Epithelial cell of prostate (primary cell): Measurements from ENCODE around the gene CUL1.
"Not testable (repeated sequence)": the region's sequence is repeated elsewhere in the genome, so short reads cannot be mapped to it uniquely, and the experiment has no call there.

Source experiments
- DNase-seq: peaks from one replicate; pipeline ENCODE4 v3.0.0-alpha.2; 2011; ENCODE audit warnings: low read depth, low spot score
- H3K27ac ChIP-seq: fragments of 450-650 bp; 2 replicates; pipeline ENCODE4 v1.5.1; 2017; ENCODE audit warnings: mild to moderate bottlenecking

Gene CUL1

DNA sequence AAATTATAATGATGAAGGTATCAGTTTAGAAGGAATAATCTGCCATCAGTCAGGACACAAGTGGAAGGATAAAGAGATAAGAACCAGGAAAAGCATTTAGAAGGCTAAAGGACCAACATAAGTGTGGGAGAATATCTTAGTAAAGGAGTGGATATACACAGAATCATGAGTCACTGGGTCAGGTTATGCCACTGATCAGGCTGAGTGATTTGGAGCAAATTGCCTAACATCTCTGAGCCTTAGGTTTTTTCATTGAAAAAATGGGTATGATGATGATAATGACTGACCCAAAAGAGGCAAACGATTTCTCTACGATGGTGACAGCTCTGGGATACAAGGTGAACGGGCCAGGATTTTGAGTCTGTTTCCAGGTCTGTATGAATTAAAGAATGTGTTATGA is 2.8 kb upstream of the CUL1 start:
- H3K27ac ChIP-seq: no peak overlapping the region
- DNase-seq: no peak

DNA sequence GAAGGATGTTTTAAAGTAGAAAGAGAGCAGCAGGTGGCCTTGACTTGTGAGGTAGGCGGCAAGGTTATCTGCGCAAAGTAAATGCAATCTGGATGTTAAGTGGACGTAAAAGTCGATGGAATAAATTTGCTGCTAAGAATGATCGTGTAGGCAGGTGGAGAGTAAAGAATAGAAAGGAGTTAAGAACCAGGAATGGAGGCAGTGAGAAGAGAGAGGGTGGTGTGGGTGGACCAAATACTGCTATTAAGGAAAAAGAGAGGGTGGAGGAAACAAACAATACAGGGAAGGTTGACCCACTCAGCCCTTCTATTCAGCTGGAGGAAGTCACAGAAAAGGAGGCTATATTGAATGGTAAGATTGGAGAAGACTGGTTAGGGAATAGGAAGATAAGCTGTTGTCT is 1.9 kb upstream of the CUL1 start:
- no peak for DNase-seq
- no peak overlapping the region for H3K27ac ChIP-seq

DNA sequence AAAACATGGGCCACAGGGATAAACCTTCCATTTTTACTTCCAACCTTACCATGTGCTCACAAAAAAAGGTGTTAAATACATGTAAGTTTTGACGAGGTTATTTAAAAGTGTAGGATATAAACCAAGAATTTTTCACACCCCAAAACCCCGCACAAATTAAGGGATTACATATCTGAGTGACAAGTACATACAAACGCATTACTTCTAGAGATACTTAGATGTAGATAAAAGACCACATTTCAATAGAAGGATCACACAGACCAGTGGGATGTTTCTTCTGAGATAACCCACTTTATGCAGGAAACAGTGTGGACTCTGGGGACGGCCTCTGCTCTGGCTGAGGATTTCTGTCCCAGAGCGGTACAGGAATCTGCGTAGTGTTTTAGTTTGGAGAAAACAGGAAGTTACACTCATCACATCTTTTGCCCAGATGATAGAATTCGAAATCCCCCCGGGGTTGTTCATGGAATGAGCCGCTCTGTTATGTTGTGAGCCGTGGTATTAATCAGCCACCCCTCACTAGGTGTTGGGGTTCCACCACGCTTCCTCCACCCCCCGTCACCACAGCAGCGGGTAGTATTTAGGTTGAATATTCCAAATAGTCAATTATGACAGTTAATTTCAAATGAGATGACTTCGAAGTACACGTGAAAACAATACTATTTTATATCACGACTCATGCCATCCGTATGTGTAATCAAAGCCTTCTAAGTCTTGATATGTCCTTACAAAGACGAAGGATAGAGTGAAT is 1.3 kb upstream of the CUL1 start:
- H3K27ac ChIP-seq: peak overlapping the region; percentile 91
- no peak for DNase-seq

DNA sequence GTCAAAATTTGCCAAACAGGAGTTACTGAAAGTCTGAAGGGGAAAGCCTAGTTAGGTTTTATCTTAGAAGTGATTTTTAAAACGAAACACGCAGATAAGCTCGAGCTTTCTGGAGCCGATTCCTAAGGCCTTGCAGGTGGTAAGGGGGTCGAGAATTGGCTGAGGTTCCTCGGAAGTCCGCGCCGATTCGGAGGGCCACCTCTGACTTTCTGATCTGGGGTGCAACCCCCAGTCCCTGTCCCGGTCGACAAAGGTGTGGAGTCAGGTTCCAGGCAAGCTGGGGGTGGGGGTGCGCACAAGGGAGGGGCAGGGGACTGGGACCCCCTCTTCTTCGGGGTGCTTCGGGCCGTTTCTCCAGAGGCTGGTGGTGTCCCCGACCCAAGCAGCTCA is 701 bp upstream of the CUL1 start:
- peak overlapping the region; percentile 91 for H3K27ac ChIP-seq
- no peak for DNase-seq

DNA sequence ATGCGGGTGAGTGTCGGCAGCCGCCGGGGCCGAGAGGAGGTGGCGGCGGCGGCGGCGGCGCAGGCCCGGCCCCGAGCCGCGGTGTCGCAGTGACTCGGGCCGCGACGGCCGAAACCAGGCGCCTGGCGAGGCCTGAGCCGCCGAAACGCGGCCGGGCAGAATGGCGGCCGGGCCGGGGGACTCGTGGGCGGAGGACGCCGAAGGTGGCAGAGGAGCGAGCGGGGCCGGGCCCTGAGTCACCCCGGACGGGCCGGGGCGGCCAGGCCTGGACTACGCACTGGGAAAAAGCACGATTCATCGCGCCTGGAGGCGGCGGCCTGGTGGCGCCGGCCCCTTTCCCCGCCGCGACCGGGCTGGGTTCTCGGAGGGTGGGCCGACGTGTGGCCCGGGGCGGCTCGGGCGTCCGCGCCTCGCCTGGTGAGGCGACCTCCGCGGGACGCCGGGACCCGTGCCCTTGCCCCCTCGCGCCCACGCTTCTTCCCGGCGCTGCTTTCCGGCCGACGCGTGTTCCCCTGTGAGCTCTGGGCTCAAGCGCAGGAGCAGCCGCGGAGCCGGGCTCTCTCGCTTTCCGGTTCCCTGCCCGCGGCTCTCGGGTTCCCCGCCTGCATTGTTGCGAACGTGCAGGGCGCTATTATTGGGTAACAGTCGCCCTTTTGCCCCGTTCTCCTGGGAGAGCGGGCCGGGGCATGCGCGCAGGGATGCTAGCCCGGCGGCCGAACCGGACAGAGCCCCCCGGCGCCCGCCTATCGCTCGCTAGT is 500 bp downstream of the CUL1 start:
- peak overlapping the region; percentile 91 for H3K27ac ChIP-seq
- DNase-seq: no peak

DNA sequence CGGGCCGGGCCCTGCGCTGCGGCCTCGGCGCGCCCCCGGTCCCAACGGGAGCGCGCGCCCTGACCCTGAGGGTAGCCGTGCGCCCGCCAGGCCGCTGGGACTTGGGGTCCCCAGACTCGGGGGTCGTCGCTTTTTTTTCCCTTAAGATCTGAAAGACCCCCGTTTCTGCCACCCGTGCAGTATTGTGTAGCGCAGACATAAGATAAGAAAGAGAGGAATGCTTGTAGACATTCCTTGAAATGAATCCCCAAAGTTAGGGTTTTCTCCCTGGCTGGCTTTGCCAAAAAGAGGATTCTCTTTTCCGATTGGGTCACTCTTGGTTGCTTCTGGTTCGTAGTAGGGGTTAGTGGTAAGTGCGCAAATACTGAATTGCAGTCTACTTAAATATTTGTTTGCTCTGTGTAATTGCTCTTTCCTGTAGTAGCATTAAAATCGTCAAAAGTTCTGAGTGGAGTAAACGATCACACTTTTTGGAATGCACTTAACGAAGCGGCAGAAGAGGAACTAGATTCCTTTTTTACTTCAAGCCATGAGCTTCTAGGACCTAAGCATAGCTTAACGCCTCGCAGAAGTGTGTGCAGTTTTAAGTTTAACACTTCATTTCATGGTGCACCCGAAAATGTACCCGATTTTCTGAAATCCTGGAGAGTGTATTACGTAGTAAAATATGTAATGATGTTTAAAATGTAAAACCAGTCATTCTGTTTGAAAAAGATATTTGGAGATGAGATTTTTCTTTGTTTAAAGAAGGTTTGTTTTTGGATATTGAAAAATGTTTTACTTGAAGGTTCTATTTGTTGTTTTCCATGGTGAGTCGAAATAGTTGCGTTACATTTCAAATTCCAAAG is 1.3 kb downstream of the CUL1 start:
- DNase-seq: no peak
- H3K27ac ChIP-seq: peak overlapping the region; percentile 91

DNA sequence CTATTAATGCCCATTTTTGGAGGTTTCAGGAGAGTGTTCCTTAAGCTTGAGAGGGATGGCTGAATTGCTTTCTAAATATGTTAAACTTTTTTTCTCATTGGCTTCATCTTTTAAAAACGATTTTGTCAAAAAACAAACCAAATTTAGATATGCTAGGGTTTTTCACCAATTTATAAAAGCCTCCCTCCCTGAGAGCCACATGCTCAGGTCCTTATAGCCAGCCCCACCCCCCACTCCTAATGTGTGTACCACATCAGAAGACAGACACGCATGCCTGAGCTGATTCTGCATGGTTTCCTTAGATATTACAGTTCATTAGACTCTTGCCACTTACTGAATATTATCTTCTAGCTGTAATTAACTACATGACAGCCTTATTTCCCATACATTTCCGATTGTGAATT is 2.0 kb downstream of the CUL1 start:
- no peak for DNase-seq
- H3K27ac ChIP-seq: peak overlapping the region; percentile 91

DNA sequence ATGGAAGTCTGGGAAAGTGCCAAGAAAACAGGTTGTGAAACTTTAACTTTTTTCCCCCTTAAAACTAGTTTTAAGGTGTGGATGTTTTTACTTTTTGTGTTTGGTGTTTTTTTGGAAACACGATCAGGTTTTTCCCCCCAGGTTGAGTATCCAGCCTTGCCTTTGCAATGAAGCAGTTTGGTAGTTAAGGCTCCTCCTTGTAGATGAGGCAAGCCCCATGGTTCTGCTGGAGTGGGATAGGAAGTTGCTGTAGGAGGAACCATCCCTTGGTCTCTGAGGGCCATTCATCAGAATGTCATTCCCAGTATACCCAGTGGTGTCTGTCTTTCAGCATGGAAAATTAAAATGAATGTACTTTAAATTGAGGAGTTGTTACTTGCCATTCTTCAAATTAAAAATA is 2.7 kb downstream of the CUL1 start:
- DNase-seq: no peak
- no peak overlapping the region for H3K27ac ChIP-seq

DNA sequence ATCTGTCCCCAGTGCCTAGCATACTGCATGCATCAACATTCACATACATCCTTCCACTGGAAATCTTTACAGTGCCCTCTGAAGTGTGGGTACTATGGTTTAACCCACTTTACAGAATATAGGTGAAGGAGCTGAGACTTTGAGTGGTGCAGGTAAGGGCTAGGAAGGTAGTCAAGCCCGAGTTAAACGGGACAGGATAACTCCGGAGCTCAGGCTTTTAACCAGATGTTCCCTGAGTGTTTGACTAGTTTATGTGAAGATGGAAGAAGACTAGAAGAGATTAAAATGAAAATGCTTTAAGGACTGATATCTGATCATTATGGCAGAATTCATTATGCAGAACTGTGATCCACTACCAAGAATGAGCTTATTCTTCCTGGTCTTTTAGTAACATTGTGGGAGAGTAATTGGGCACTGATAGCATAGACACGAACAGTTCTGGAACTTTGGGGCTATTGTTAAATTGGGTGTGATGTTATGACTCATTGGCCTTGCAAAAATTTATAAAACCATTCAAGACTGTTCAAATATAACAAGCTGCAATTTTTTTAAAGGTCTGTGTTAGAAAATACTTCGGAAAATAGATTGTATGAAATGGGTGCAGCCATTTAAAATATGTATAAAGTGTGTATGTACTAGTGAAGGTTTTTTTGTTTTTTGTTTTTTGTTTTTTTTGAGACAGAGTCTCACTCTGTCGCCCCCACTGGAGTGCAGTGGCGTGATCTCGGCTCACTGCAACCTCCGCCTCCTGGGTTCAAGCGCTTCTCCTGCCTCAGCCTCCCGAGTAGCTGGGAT is 4.4 kb downstream of the CUL1 start:
- no peak overlapping the region for H3K27ac ChIP-seq
- DNase-seq: no peak

DNA sequence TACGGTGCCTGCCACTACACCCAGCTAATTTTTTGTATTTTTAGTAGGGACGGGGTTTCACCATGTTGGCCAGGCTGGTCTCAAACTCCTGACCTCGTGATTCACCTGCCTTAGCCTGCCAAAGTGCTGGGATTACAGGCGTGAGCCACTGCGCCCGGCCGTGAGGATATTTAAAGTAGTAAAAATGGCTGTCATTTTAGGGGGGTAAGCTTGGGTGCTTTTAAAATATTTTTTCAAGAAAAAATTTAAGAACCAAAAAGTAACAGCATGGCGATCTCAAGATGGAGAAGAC is 4.9 kb downstream of the CUL1 start:
- DNase-seq, H3K27ac ChIP-seq: not testable (repeated sequence)

DNA sequence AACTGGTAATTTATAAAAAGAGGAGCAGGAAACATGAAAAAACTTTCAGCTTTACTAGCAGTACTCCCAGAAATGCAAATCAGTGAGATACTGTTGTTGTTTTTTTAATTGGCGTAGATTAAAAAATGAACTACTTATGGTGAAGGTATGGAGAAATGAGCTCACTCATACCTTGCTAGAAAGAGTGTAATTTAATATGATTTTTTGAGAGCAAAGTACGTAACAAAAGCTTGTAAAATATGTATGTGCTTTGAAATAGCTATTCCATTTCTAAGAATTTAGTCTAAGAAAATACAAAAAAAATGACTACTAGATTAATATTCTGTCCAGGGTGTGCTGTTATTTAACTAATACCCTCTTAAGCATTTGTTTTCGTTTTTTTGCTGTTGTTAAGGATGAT is 5.5 kb downstream of the CUL1 start:
- no peak overlapping the region for H3K27ac ChIP-seq
- no peak for DNase-seq

DNA sequence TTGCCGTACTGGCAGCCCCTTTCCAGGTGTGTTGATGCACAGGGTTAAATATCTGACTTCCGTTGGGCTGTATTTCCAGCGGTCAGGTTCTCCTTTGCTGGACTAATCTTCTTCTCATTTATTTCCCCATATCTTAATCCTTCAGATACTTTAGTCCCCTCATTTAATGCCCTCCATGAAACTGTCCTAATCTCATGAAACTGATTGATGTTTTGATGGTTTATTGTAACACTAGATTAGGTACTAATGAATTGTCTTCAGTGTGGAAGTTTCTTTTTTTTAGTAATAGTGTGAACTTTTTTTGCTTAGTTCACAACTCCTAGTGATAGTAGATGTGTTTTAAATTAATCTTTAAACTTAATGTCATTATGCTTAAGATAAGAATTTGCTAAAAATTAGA is 6.3 kb downstream of the CUL1 start:
- no peak for DNase-seq
- H3K27ac ChIP-seq: no peak overlapping the region

DNA sequence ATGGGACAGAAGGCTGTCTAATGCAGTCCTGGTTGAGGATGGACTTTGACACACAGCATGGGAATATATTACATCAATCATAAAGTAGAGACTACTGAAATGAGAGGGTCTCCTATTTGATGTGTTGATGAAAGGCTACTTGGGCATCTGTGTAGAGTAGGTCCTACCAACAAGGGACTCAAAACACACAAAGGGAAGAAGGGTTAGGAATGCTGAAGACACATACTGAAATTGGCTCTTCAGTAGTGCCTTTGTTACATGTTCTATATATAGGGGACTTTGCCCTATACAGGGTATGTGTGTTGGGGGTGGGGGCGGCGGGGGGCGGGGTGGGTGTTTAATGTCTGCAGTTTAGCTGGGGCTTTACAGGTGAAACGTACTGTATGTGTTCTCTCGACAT is 7.7 kb downstream of the CUL1 start:
- no peak overlapping the region for H3K27ac ChIP-seq
- DNase-seq: no peak

DNA sequence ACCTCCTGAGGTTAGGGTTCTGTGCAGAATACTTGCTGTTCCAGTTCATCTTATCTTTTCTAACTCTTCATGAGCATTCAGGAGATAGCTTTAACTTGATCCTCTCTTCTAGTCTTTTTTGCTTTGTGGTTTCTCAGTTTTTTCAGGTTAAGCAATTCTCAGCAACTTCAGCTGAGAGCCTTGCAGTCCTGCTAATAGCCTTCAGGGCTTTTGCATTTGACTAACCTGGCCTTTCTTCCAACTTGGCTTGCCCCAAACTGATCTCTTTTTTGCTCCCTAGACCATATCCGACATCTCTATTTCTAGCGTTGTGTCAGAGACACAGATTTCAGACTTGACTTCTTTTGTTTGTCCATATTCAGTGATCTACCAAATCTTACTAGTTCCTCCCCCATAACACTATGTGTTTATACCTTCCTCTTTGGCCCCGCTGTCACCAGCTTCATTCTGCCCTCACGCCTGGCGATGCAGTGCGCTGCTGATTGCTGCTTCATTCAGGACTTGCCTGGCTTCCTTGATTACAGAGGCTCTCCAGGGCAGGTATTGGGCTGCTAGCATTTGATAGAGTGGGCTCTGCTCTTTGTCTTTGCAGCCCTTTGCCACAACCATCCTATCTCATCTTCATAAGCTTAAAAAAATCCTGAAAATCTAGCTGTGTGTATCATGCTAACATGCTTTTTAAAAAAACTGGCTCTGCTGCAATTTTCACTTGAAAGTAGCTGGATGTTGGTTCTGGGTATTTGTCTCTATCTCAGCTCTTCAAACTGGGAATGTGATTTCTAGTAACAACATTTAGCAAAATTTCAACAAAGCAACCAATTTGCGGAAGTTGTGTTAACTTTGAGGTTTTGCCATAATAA is 9.6 kb downstream of the CUL1 start:
- H3K27ac ChIP-seq: no peak overlapping the region
- no peak for DNase-seq

DNA sequence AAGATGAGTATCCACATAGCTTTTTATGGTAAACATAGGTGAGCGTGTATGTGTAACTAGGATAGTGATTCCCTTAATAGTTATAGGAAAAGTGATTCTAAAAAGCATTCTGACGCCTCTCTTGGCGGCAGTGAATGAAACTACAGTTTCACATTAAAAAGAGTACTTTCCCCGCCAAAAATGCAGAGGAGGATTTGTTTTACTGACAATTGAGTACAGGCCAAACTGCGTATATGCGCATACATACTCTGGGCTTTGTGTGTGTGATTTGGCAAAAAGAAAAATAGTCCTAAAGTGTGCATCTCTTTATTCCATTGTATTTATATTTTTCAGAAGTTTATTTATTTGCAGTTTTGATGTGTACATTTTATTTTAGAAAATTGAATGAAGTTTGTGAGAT is 10.3 kb downstream of the CUL1 start:
- DNase-seq: no peak
- H3K27ac ChIP-seq: no peak overlapping the region

DNA sequence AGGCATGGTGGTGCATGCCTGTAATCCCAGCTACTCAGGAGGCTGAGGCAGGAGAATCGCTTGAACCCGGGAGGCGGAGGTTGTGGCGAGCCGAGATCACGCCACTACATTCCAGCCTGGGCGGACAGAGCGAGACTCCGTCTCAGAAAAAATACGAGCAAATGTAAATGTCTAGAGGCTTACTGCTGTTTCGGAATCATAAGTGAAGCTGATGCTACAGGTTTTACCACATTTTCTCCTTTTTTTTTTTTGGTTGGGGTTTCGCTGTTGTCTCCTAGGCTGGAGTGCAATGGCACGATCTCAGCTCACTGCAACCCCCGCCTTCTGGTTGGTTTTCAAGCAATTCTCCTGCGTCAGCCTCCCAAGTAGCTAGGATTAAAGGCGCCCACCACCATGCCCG is 11.7 kb downstream of the CUL1 start:
- DNase-seq, H3K27ac ChIP-seq: not testable (repeated sequence)

DNA sequence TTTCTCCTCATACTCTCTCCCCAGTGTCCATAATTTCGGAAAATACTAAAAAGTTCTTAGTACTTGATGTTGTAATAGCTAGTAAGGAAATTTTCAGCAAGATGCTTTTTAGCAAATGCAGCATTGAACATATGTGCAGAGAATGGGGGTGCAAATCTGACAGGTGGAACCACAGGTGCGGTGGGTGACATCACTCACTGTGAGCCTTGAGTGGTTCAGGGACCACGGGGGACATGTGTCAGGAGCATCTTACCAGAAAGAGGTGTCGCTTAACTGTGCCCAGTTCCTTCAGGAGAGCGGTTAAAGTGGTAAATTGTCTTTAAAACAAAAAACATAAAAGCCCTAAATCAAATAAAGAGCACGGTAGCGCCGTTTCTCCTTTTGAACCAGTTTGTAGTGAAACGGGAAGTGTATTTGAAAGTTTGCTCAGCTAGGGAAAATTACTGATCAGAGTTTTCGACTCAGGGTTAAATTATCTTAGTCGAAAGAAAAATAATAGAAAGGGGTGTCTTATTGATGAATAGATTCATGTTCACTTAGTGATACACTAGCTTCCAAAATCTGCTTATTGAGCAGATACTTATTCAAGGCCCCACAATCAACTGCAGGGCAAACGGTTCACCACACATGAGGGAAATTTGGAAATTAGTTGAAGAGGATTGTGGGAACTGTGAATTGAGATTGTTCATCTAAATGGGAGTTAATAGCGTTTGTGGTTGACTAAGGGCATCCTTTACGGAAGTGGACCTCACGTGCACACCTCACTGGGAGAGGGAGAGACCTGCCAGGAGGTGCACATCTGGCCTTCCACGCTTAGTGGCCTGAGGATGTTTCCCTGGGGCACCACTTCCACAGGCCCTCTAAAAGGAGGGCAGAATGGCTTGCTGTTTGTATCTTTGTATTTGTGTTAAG is 12.7 kb downstream of the CUL1 start:
- no peak overlapping the region for H3K27ac ChIP-seq

DNA sequence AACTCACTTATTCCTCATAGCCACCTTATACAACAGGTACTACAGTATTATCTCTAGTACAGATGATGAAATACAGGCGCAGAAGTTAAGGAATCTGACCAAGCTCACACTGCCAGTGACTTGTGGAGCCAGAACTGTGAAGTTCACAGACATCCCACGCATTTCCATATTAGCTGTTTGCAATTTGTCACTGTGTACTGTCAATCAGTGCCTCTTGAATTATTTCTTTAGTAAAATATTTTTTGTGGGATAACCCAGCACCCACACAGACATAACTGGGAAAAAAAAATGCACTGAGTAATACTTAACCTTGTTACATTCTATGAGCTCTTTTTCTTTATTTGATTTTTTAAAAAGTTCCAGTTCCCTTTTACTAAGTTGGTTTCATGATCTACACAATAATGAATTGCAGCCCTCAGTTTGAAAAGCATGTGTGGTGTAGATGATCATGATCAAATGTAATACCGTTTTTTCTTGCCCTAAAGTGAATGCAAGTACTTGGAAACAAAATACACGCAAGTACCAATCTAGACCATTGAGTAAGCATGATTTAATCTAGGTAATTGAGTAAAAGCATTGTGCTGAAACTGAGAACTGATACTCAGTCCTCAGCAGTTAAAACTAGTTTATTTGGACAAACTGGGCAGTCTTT is 14.1 kb downstream of the CUL1 start:
- no peak overlapping the region for H3K27ac ChIP-seq
- DNase-seq: no peak

More for the DNA sequence above, 12.7 kb downstream of the CUL1 start:
- DNase-seq: no peak
